BLaER1 (cell line): Measurements from ENCODE around the gene TBC1D22A.

Source experiments
- H3K27ac ChIP-seq: shearing (Covaris generic); formaldehyde crosslinking; 2 replicates; pipeline ENCODE4 v1.8.1; 2022
- H3K27me3 ChIP-seq: shearing (Covaris generic); formaldehyde crosslinking; 2 replicates; pipeline ENCODE4 v1.8.1; 2022
- H3K36me3 ChIP-seq: shearing (Covaris generic); formaldehyde crosslinking; 2 replicates; pipeline ENCODE4 v1.8.1; 2022
- H3K4me1 ChIP-seq: shearing (Covaris generic); formaldehyde crosslinking; 2 replicates; pipeline ENCODE4 v1.8.1; 2022
- H3K4me2 ChIP-seq: shearing (Covaris generic); formaldehyde crosslinking; 2 replicates; pipeline ENCODE4 v1.8.1; 2022
- H3K4me3 ChIP-seq: shearing (Covaris generic); formaldehyde crosslinking; 2 replicates; pipeline ENCODE4 v1.8.1; 2022
- H3K9ac ChIP-seq: shearing (Covaris generic); formaldehyde crosslinking; 2 replicates; pipeline ENCODE4 v1.8.1; 2022
- H3K9me3 ChIP-seq: shearing (Covaris generic); formaldehyde crosslinking; 2 replicates; pipeline ENCODE4 v1.8.1; 2022
- H4K20me1 ChIP-seq: shearing (Covaris generic); formaldehyde crosslinking; 2 replicates; pipeline ENCODE4 v1.8.1; 2022
- Cebpa-rat ChIP-seq: shearing (Covaris generic); IDR thresholded peaks from 2 replicates; pipeline ENCODE4 v1.8.1; 2022

Gene TBC1D22A

GRCh38 chr22:46842606-46843005 lies 80.2 kb downstream of the TBC1D22A start:
- Histone ChIP-seq H3K27ac (no peak overlapping the region), H3K9ac (no peak overlapping the region), H3K36me3 (peaks cover 54% of the 10 kb centered on the region), H3K4me3 (no peak overlapping the region), H3K9me3 (peaks cover 6% of the 10 kb centered on the region; the same call in 1 of the 2 replicates), H3K4me2 (no peak overlapping the region), H4K20me1 (peaks cover 60% of the 10 kb centered on the region), H3K4me1 (peaks cover 23% of the 10 kb centered on the region), H3K27me3 (no peaks in the 10 kb centered on the region)
- no peak for TF ChIP-seq Cebpa-rat

GRCh38 chr22:46843821-46844255 lies 81.4 kb downstream of the TBC1D22A start:
- peaks cover 72% of the 10 kb centered on the region for H4K20me1 ChIP-seq
- TF ChIP-seq Cebpa-rat: no peak
- no peaks in the 10 kb centered on the region; the same call in 1 of the 2 replicates for H3K9me3 ChIP-seq
- peaks cover 66% of the 10 kb centered on the region for H3K36me3 ChIP-seq
- no peak overlapping the region for H3K9ac ChIP-seq
- H3K4me3 ChIP-seq: no peak overlapping the region
- H3K27me3 ChIP-seq: no peaks in the 10 kb centered on the region
- H3K27ac ChIP-seq: no peak overlapping the region
- H3K4me1 ChIP-seq: peaks cover 23% of the 10 kb centered on the region
- no peak overlapping the region for H3K4me2 ChIP-seq

GRCh38 chr22:46844606-46845210 lies 82.3 kb downstream of the TBC1D22A start:
- H3K4me1 ChIP-seq: peaks cover 23% of the 10 kb centered on the region
- TF ChIP-seq Cebpa-rat: no peak
- no peak overlapping the region for H3K27ac ChIP-seq
- no peak overlapping the region for H3K9ac ChIP-seq
- peak overlapping the region; percentile 10; the same call in 1 of the 2 replicates for H3K4me2 ChIP-seq
- peaks cover 75% of the 10 kb centered on the region for H3K36me3 ChIP-seq
- H3K9me3 ChIP-seq: no peaks in the 10 kb centered on the region
- no peak overlapping the region for H3K4me3 ChIP-seq
- peaks cover 81% of the 10 kb centered on the region for H4K20me1 ChIP-seq
- no peaks in the 10 kb centered on the region for H3K27me3 ChIP-seq

GRCh38 chr22:46845296-46846149 lies 83.1 kb downstream of the TBC1D22A start:
- Histone ChIP-seq H3K36me3 (peaks cover 83% of the 10 kb centered on the region), H3K9ac (no peak overlapping the region), H3K9me3 (no peaks in the 10 kb centered on the region), H3K4me2 (peak overlapping the region; percentile 10), H3K4me3 (no peak overlapping the region), H4K20me1 (peaks cover 89% of the 10 kb centered on the region), H3K4me1 (peaks cover 23% of the 10 kb centered on the region), H3K27me3 (no peaks in the 10 kb centered on the region), H3K27ac (no peak overlapping the region)
- no peak for TF ChIP-seq Cebpa-rat

- no peak overlapping the region for H3K4me2 ChIP-seq
- H3K9ac ChIP-seq: no peak overlapping the region
- H3K27ac ChIP-seq: no peak overlapping the region
- peaks cover 23% of the 10 kb centered on the region for H3K4me1 ChIP-seq
- H4K20me1 ChIP-seq: peaks cover 93% of the 10 kb centered on the region
- peaks cover 83% of the 10 kb centered on the region for H3K36me3 ChIP-seq
- TF ChIP-seq Cebpa-rat: no peak
- no peaks in the 10 kb centered on the region for H3K27me3 ChIP-seq
- no peak overlapping the region for H3K4me3 ChIP-seq
- H3K9me3 ChIP-seq: no peaks in the 10 kb centered on the region
Observed at GRCh38 chr22:46846150-46846831, 83.8 kb downstream of the TBC1D22A start.

GRCh38 chr22:46846832-46847355 lies 84.4 kb downstream of the TBC1D22A start:
- Histone ChIP-seq H3K36me3 (peaks cover 86% of the 10 kb centered on the region), H4K20me1 (peaks cover 95% of the 10 kb centered on the region), H3K9me3 (no peaks in the 10 kb centered on the region)

GRCh38 chr22:46848197-46848596 lies 85.7 kb downstream of the TBC1D22A start:
- Histone ChIP-seq H3K4me2 (no peak overlapping the region), H3K4me3 (no peak overlapping the region), H3K36me3 (peaks cover 86% of the 10 kb centered on the region), H4K20me1 (peaks cover 99% of the 10 kb centered on the region), H3K27ac (no peak overlapping the region), H3K27me3 (no peaks in the 10 kb centered on the region), H3K4me1 (peaks cover 23% of the 10 kb centered on the region), H3K9ac (no peak overlapping the region), H3K9me3 (no peaks in the 10 kb centered on the region)
- no peak for TF ChIP-seq Cebpa-rat

More at GRCh38 chr22:46846832-46847355, 84.4 kb downstream of the TBC1D22A start:
- Histone ChIP-seq H3K4me2 (no peak overlapping the region), H3K27me3 (no peaks in the 10 kb centered on the region), H3K4me1 (peaks cover 23% of the 10 kb centered on the region), H3K27ac (no peak overlapping the region), H3K4me3 (no peak overlapping the region), H3K9ac (no peak overlapping the region)
- no peak for TF ChIP-seq Cebpa-rat

- no peak for TF ChIP-seq Cebpa-rat
- Histone ChIP-seq H3K4me3 (no peak overlapping the region), H3K9me3 (no peaks in the 10 kb centered on the region), H3K4me2 (no peak overlapping the region), H4K20me1 (peaks cover 99% of the 10 kb centered on the region), H3K4me1 (peaks cover 20% of the 10 kb centered on the region), H3K9ac (no peak overlapping the region), H3K36me3 (peaks cover 86% of the 10 kb centered on the region), H3K27ac (no peak overlapping the region), H3K27me3 (no peaks in the 10 kb centered on the region)
Observed at GRCh38 chr22:46849101-46849500, 86.7 kb downstream of the TBC1D22A start.

- Histone ChIP-seq H3K27me3 (no peaks in the 10 kb centered on the region), H3K4me3 (no peak overlapping the region), H4K20me1 (peaks cover 99% of the 10 kb centered on the region), H3K4me2 (no peak overlapping the region), H3K27ac (no peak overlapping the region), H3K36me3 (peaks cover 93% of the 10 kb centered on the region), H3K9me3 (no peaks in the 10 kb centered on the region), H3K9ac (no peak overlapping the region), H3K4me1 (peaks cover 11% of the 10 kb centered on the region)
- TF ChIP-seq Cebpa-rat: no peak
Observed at GRCh38 chr22:46849951-46850350, 87.5 kb downstream of the TBC1D22A start.
